ENCODE data around the gene EEF1A2.

The EEF1A2 gene

DNA sequence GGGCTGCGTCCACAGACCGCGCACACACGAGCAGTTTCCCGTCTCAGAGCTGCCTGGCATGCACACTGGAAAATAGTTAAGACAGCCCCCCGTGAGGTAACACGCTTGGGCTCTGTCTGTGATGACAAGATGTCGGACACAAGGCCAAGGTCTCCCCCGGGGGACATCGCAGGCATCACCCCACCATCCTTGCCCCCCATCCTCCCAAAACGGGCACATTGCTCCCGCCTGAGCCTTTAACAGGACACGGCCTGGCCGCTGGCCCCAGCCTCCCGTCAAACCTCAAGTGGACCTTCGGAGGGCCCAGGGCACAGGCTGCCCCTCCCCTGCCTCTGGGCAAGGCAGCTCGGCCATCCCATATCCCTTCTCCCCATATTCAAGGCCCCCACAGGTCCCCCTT is 32.0 kb downstream of the EEF1A2 start:
- DNase-seq, result no peak

DNA sequence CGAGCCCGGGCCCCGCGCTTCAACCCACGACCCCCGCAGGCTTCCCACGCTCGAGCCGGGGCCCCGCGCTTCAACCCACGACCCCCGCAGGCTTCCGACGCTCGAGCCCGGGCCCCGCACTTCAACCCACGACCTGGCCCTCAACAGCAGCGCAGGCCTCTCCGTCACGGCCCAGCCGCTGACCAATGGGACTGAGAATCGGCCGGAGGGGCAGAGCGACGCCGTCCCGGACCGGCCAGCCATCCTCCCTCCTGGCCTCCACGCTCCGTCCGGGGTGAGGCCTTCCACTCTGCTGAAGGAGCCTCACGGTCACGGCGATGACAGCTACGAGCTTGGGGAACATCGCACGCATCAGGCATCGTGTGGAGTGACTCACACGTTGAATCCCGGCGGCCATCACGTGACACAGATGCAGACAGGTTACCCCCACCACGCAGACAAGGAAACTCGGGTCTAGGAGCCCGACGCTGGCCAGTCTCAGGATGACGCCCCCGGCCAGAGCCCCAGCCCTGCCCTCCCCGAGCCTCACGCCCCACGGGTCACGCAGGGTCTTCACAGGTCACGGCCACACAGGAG is 32.5 kb downstream of the EEF1A2 start:
- no peak for DNase-seq

- DNase-seq, result no peak
Measured at GRCh38 chr20:63465380-63466249, 33.3 kb downstream of the EEF1A2 start.

DNA sequence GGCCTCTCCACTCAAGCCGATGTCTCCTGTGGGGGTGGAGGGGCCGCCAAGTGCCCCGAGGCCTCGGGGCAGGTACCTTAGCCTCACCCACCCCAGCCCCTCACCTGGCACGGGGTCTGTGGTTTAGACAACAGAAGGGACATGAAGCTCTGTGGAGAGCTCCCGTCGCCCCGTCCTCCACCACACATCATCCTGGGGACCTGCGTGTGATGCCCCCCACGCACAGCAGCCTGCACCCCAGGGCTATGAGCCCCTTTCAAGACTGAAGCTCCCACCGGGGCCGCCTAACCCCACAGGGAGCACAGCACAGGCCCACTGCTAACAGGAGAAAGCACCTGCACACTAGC is 34.6 kb downstream of the EEF1A2 start:
- no peak for DNase-seq

GRCh38 chr20:63463400-63464288 is 35.2 kb downstream of the EEF1A2 start:
- no peak for DNase-seq

GRCh38 chr20:63462244-63462643 is 36.6 kb downstream of the EEF1A2 start:
- DNase-seq, result no peak

- no peak for DNase-seq
Measured at GRCh38 chr20:63461104-63461763, 37.6 kb downstream of the EEF1A2 start.

DNA sequence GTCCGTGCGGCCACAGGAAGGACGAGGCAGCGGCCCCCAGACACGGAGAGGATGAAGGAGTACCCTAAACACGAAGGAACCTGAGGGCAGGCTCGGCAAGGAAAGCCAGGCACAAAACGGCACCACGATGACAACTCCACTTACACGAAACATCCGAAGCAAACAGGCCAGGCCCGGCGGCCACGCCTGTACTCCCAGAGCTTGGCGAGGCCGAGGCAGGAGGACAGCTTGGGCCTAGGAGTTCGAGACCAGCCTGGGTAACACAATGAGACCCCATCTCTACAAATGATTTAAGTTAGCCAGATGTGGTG is 39.9 kb downstream of the EEF1A2 start:
- no peak for DNase-seq

GRCh38 chr20:63458170-63459069 is 40.5 kb downstream of the EEF1A2 start:
- DNase-seq, result no peak

GRCh38 chr20:63457737-63458136 is 41.1 kb downstream of the EEF1A2 start:
- DNase-seq, result no peak

DNA sequence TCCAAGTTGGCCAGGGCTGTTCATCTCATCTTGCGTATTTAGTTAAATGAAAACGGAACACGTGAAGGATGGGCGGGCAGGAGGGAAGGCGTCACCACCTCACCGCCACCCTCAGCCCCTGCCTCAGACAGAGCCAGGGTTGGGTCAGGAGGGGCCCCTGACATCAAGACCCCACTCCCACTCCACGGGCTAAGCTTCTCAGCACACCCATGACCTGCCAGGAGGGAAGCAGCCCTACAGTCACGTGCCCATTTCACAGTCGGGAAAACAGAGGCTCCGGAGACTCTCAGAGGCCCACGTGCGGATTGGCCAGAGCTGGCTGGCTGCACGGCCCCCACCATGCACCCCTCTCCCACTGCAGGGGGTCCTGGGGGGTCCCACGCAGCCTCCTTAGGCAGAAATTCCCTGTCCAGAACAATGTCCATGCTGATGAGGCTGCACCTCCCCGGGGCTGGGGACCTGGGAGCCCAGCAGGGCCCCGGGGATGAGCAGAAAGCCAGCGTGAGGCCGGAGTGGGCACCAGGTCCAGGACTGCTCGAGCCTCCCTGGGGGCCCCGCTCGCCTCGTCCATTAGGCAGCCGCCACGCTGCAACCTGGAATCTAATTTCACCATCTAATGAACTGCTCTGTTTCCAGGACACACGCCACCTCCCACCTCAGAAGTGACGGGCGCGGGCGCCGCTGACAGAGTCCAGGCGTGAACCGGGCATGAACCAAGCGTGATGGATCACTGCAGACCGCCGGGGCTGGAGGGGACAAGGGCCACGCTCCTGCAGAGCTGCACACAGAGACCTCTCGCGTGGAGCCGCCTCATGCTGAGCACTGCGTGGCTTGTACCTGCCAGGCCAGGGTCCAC is 42.2 kb downstream of the EEF1A2 start:
- DNase-seq, result no peak

GRCh38 chr20:63455568-63455859 is 43.4 kb downstream of the EEF1A2 start:
- DNase-seq, result no peak

GRCh38 chr20:63454731-63455567 is 43.9 kb downstream of the EEF1A2 start:
- DNase-seq, result no peak

DNA sequence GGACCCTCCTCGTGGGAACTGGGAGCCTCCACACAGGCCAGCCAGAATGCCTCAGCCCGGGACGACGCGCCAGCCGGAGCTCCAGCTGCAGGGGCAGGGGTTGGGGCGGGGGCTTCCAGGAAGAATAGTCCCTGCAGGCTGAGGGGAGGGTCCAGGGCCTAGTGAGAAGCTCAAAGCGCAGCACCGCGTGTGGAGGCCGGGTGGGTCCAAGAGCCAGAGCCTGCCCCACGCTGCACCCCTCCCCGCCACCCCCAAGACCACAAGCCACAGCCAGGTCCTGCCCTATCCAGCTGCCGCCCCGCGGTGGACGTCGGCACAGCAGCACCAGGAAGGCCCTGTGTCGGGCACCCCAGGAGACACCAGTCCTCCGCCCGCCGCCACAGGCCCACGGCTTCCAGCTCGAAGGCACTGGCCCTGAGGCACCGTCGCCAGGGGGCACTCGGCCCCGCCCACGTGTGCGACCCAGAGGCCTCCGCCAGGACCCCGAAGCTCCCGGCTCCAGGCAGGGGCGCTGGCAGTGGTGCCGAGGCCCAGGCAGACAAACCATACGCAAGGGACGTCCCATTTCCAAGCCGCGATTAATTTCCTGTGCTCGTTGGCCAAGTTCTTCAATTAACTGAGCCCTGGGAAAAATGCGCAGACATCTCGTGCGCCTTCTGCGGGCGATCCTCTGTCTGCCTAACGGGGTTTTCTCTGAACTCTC is 45.9 kb downstream of the EEF1A2 start:
- DNase-seq, result peak; percentile 11

DNA sequence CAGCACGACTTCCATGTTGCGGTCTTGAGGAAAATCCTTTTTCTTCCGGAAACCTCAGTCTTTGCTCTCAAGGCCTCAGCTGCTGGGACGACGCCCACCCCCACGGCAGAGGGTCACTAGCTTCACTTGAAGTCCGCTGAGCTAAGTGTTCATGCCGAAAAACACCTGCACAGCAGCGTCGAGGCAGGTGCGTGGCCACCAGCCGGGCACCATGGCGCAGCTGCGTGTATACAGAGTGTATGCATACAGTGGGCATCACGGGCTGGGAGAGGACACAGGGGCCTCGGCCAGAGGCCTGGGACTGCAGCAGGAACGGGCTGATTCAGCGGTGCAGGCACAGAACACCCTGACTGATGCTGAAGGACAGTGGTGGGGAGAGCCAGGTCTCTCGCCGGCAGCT is 46.5 kb downstream of the EEF1A2 start:
- DNase-seq, result no peak

DNA sequence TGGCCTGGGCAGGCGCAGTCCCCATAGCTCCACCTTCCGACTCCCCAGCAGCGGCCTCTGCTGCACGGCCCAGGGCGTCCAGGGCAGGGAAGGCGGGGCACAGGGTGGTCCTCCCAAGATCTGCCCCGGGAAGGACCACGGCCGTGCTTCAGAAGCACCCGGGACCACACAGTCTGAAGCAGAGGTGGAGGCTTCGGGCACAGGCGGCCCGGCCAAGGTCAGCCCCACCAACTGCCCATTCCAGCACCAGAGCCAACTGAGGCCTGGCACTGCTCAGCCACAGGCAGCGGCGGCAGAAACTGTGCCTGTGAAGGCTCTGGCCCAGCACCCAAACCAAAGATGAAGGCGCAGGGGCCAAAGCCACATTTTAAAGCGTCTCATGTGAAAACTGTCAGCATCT is 47.1 kb downstream of the EEF1A2 start:
- DNase-seq, result no peak

DNA sequence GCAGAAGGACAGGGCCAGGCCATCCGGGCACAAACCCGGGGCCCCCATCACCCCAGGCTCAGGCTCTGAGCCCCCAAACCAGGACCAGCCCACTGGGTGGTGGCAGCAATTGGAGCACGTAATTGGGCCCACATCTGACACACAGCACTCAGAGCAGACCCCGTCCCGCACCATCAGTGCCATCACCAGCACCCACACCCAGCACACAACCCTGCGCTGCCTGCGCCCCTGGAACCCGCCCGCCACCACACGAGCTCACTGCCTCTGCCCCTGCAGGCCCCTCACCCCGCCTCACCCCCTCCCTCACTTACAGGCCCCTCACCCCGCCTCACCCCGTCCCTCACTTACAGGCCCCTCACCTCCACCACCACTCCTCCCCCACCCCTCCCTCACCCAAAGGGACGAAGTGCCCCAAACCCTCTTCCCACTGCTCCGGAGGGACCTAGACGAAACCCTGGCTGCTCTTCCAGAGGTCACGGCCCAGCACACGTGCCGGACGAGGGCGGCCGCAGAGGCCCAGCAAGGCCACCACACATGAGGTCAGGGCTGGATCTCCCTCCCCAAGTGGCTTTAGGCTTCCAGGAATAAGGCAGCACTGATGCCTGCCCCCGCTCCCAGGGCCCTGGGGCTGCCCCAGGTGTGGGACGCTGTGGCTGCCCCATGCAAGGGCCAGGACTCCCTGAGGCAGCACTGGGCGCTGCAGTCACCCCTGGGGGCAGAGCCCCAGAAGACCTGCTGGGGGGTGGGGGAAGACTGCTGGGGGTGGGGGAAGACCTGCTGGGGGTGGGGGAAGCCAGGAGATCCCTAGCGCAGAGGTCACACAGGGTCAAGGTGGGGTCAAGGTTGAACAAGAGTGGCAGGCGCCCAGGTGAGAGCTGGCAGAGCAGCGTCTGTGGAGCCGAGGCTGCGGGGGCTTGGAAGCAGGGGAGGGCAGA is 48.8 kb downstream of the EEF1A2 start:
- DNase-seq, result no peak

DNA sequence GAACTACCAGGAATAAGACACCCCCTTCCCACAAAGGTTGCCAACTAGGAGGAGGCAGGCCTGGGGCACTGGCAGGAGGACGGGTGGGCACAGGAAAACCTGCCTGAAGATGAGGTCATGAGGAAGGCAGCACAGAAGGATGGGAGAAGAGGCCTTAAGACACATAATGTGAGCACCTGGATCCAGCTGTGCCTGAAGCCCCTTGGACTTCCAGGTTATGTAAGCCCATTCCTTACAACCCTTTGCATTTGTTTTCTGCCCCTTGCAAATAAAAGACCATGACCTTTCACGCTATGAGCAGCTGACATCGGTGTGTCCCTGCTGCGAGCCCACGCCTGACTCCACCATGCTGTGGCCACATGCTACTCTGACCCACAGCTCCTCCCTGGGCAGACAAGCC is 49.9 kb downstream of the EEF1A2 start:
- DNase-seq, result no peak

DNA sequence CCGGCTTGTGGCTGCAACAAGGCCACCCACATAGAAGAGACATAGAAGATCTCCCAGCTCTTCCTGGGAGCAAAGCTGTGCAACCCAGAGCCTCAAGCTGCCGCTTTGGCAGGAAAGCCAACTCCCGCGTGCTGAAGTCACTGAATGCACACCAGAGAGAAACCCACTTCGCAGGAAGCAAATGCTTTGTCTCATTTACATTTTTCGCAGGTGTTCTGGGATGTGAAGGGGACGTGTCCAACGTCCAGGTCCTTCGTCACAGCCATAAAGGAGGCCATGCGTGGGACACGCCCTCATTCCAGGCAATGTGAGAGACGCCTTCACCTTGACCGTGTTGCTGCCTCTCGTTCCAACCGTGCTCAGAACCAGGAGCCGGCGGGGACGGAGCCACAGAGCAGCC is 50.9 kb downstream of the EEF1A2 start:
- no peak for DNase-seq
